SK-N-MC (cell line): ENCODE data around the gene HPS5.
"Not testable (repeated sequence)": the region's sequence is repeated elsewhere in the genome, so short reads cannot be mapped to it uniquely, and the experiment has no call there.

Source experiments
- EZH2 ChIP-seq: fragments of 200-600 bp; sonication (generic); IDR thresholded peaks from one replicate; pipeline ENCODE4 v1.6.1; 2017; ENCODE audit warnings: antibody characterized with exemption
- FOXP2 ChIP-seq: optimal IDR thresholded peaks from 2 replicates; pipeline ENCODE3; 2011; ENCODE audit warnings: mild to moderate bottlenecking, moderate library complexity; ENCODE audit not compliant: insufficient read depth; ENCODE audit errors: extremely low read length, control extremely low read depth
- POLR2AphosphoS5 ChIP-seq: IDR thresholded peaks from 2 replicates; pipeline ENCODE4 v1.6.1; 2012; ENCODE audit warnings: mild to moderate bottlenecking, low read depth, low read length, borderline replicate concordance

DNA sequence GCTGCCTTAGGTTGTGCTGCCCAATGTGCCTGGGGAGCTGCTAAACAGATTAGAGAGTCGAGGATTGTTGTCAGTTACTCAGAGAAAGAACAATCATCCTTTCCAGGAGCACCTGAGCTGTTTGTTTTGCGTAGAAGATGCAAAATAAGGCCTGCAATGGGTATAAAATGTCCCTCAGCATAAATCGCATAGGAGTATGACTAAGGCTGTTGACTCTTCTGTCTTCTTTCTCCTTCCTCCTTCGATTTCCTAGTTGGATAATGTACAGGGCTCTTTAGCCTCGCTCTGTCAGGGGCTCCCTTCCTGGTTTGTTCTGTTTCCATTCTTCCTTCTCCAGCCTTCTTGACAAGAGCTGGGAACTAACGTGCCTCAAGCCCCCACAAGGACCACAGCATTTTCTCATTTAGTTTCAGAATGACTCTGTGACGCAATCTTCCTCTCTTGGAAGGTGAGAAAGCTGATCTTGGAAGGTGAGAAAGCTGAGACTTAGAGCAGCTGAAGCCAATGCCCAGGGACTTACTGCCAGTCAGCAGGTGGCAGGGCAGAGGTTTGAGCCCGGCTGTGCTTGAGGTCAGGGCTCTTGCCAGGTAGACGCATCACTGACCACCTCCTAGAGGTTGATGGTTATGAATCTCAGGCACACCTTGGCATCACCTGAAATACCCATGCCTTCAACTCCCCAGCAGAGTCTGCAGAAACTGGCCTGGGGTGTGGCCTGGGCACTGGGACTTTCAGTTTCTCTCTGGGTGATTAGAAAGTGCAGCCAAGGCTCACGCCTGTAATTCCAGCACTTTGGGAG is 54.4 kb downstream of the HPS5 start:
- not testable (repeated sequence) for TF ChIP-seq POLR2AphosphoS5, EZH2, FOXP2
